GM19023 (cell line): ENCODE measurements around the gene SCN1B.
"Not testable (repeated sequence)": the region's sequence is repeated elsewhere in the genome, so short reads cannot be mapped to it uniquely, and the experiment has no call there.

Experiments
- ATAC-seq: cut with Tn5 transposase; IDR thresholded peaks from one replicate; pipeline ENCODE4 v1.9.1; 2021; ENCODE audit warnings: mild to moderate bottlenecking, moderate library complexity; ENCODE audit not compliant: unreplicated experiment

Gene SCN1B

GRCh38 chr19:35030257-35031071, at the start of gene SCN1B:
TSS of gene SCN1B (plus strand) at chr19:35030470. CDS start at chr19:35030821, 351 bp downstream.
- ATAC-seq: no peak

- ATAC-seq: no peak
These were observed 48.0 kb upstream of the SCN1B start for GRCh38 chr19:34982275-34982674.

GRCh38 chr19:34983786-34984185, 46.5 kb upstream of the SCN1B start:
- no peak for ATAC-seq

- ATAC-seq: no peak
These were observed 46.0 kb upstream of the SCN1B start for GRCh38 chr19:34984287-34984686.

DNA sequence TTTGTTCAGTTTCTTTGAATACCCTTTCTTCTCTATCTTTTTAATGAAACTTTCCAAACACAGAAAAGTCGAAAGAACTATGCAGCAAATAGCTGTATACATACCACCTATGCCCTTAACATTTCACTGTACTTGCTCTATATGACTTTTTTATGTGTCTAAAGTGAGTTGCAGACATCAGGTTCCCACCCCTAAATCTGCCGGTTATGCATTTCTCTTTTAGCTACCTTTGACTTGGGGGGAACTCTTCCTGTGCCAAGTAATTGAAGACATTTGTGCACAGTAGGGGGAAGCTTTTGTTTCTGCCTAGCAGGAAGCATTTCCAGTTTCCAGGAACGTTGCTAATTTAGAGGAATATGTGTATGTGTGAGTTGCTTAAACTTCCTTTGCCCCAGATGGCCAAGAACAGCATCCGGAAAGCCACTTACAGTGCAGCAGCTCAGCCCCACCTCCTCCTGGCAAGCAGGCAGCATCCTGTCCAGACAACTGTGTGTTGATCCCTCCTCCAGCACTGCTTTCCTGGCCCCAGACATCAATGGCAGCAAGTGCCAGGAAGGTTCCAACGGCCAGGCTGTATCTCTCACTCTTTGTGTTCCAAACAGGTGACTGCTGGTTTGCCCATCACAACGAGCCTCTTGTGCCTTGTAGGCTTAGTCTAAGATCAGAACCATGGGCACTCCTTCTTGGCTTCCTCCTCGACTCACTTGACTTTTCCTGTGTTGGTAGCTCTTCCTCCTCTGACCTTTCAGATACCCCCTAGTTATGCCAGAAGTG, 44.8 kb upstream of the SCN1B start:
- no peak for ATAC-seq

GRCh38 chr19:34988119-34988518, 42.2 kb upstream of the SCN1B start:
- no peak for ATAC-seq

- ATAC-seq: no peak
These were observed 41.0 kb upstream of the SCN1B start for GRCh38 chr19:34989298-34989697.

- ATAC-seq: no peak
These were observed 39.6 kb upstream of the SCN1B start for GRCh38 chr19:34990578-34991192.

DNA sequence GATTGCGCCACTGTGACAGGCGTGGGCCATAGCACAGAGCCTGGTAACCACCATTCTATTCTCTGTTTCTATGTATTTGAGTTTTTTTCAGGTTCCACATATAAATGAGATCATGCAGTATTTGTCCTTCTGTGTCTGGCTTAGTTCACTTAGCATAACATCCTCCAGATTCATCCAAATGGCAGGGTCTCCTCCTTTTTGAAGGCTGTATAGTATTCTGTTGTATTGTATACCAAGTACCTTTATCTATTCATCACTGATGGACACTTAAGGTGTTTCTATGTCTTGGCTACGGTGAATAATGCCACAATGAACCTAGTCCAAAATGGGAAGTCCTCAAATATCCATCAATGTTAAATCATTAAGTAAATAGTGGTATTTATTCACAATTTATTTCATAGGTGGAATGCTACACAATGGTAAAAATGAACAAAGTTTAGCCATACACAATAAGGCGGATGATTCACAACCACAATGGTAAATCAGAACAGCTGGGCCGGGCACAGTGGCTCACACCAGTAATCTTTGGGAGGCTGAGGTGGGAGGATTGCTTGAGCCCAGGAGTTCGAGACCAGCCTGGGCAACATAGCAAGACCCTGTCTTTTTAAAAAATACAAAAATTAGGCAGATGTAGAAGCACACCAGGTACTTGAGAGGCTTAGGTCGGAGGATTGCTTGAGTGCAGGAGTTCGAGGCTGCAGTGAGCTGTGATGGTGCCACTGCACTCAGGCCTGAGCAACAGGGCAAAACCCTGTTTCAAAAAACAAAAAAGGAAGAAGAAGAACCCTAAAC, 38.5 kb upstream of the SCN1B start:
- no peak for ATAC-seq

DNA sequence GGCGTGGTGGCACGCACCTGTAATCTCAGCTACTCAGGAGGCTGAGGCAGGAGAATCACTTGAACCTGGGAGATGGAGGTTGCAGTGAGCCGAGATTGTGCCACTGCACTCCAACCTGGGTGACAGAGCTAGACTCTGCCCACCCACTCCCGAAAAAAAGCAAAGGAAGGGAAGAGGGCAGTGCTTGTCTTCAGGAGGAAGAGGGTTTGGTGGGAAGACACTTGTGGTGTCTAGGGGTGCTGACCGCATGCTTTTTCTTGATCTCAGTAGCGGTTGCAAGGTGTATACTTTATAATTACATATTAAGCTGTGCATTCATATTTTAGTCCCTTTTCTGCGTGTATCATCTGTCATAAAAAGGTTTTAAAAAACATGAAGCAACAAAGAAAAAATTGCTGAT, 37.7 kb upstream of the SCN1B start:
- ATAC-seq: not testable (repeated sequence)

- ATAC-seq: no peak
These were observed 36.0 kb upstream of the SCN1B start for GRCh38 chr19:34994286-34994642.

GRCh38 chr19:34994643-34995541, 35.4 kb upstream of the SCN1B start:
- ATAC-seq: no peak

DNA sequence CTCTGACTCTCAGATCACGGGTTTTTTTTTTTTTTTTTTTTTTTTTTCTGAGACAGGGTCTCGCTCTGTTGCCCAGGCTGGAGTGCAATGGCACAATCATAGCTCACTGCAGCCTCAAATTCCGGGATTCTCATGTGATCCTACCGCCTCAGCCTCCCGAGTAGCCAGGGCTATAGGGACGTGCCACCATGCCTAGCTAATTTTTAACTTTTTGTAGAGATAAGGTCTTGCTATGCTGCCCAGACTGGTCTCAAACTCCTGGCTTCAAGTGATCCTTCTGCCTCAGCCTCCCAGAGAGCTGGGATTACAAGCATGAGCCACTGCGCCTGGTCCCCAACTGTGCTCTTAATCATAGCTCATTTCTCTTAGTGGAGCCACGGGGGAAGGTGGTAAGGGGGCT, 34.7 kb upstream of the SCN1B start:
- ATAC-seq: no peak

GRCh38 chr19:34997071-34997617, 33.1 kb upstream of the SCN1B start:
- ATAC-seq: no peak

DNA sequence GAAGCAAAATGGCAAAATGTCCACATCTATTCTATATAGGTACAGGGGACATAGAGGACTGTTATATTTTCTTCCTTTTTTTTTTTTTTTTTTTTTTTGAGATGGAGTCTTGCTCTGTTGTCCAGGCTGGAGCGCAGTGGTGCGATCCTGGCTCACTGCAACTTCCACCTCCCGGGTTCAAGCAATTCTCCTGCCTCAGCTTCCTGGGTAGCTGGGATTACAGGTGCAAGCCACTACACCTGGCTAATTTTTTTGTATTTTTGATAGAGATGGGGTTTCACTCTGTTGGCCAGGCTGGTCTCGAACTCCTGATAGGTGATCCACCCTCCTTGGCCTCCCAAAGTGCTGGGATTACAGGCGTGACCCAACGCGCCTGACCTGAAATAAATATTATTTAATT, 32.0 kb upstream of the SCN1B start:
- not testable (repeated sequence) for ATAC-seq

DNA sequence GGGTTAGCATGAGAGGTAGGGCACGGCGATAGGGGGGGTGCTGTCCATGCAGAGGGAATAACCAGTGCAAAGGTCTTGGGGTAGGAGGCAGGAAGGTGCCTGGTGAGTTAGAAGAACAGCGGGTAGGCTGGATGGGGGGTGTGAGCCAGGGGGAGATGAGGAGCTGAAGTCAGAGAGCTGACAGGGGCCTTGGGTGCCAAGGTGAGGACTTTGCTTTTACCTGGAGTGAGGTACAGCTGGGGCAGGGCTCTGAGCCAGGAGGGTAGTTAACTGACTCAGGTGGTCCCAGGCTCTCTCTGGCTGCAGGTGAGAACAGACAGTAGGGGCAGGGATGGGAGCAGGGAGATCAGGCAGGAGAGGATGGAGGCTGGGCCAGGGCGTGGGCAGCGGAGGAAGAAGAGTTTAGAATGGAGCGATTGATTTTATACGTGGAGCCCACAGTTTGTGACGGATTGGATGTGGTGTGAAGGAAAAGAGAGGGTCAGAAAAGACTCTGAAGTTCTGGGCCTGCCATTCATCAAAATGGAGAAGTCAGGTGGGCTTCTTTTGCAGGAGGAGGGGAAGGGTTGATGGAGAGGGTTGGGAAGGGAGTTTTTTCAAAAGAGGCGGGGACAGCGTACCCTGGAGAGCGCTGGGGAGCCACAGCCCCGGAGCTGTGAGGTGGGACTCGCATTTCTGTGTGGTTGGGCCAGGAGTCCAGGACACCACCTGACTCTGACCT, 31.3 kb upstream of the SCN1B start:
- no peak for ATAC-seq

- ATAC-seq: peak; percentile 51
These were observed 30.6 kb upstream of the SCN1B start, which contains the start of gene GRAMD1A for GRCh38 chr19:34999498-35000337. TSS of gene GRAMD1A (plus strand) at chr19:35000323. CDS start at chr19:35000479, 156 bp downstream.

DNA sequence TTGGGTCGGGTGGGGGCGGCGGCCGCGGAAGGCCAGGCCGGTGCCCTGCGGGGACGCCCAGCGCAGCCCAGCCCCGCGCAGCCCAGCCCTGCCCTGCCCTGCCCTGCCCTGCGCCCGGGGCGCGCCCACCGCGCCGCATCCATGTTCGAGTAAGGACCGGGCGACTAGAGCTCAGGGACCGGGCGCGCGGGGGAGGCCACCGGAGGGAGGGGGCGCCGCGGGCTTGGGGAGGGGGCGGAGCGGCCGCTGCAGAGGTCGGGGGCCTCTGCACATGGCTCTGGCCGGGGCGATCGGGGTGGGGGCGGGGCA, 30.0 kb upstream of the SCN1B start:
- ATAC-seq: no peak
